ENCODE results near the gene SCAF8.

GRCh38 chr6:154862536-154862935 is 129.3 kb downstream of the SCAF8 start:
- TF ChIP-seq CTCF (IDR thresholded peaks at IDR 0.05 in 2 of 3, conservative IDR thresholded peaks at IDR 0.05 in 1 of 3; ENCODE audit: insufficient read depth in 2 of 3, low read depth in 1 of 3, low read length in 3 of 3): no peak
- no peak for TF ChIP-seq NBN (IDR thresholded peaks at IDR 0.05; ENCODE audit: low read depth)
- no peak for TF ChIP-seq NR2C2 (CRISPR knock-in tag; IDR thresholded peaks at IDR 0.05)
- no peak for TF ChIP-seq NR2C2 (tag; IDR thresholded peaks at IDR 0.05)
- TF ChIP-seq, protein P1, sequence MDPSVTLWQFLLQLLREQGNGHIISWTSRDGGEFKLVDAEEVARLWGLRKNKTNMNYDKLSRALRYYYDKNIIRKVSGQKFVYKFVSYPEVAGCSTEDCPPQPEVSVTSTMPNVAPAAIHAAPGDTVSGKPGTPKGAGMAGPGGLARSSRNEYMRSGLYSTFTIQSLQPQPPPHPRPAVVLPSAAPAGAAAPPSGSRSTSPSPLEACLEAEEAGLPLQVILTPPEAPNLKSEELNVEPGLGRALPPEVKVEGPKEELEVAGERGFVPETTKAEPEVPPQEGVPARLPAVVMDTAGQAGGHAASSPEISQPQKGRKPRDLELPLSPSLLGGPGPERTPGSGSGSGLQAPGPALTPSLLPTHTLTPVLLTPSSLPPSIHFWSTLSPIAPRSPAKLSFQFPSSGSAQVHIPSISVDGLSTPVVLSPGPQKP (CRISPR knock-in tag; IDR thresholded peaks at IDR 0.05): no peak
- TF ChIP-seq YBX1 (IDR thresholded peaks at IDR 0.05): no peak
- TF ChIP-seq NR3C1 (CRISPR knock-in tag; IDR thresholded peaks at IDR 0.05): no peak

All from K562 (cell line).